OCI-LY1 (cell line): ENCODE results near the gene AGPAT3.

Experiments
- H2AFZ ChIP-seq: fragments of 200-600 bp; sonication (generic), shearing (Covaris generic); 2 replicates; pipeline ENCODE4 v1.6.0; 2014; ENCODE audit warnings: antibody characterized with exemption, mild to moderate bottlenecking, low read length
- H3F3A ChIP-seq: fragments of 200-600 bp; sonication (generic), shearing (Covaris generic); 2 replicates; pipeline ENCODE4 v1.6.0; 2014; ENCODE audit warnings: mild to moderate bottlenecking, antibody characterized with exemption, low read length, moderate library complexity; ENCODE audit not compliant: insufficient read depth
- H3K27ac ChIP-seq: fragments of 200-600 bp; sonication (generic); 2 replicates; pipeline ENCODE4 v1.5.1; 2014; ENCODE audit warnings: low read length, mixed run types, mild to moderate bottlenecking, low read depth; ENCODE audit not compliant: poor library complexity, severe bottlenecking
- H3K27me3 ChIP-seq: fragments of 200-600 bp; sonication (generic); 2 replicates; pipeline ENCODE4 v1.6.0; 2014; ENCODE audit warnings: antibody characterized with exemption, mild to moderate bottlenecking, low read length, moderate library complexity; ENCODE audit not compliant: insufficient read depth
- H3K36me3 ChIP-seq: fragments of 200-600 bp; sonication (generic); 2 replicates; pipeline ENCODE4 v1.6.1; 2014; ENCODE audit warnings: mild to moderate bottlenecking, antibody characterized with exemption, low read length, moderate library complexity, mixed read lengths; ENCODE audit not compliant: insufficient read depth
- H3K4me1 ChIP-seq: fragments of 200-600 bp; sonication (generic); 2 replicates; pipeline ENCODE4 v1.5.1; 2014; ENCODE audit warnings: mild to moderate bottlenecking, low read length, moderate library complexity; ENCODE audit not compliant: insufficient read depth, severe bottlenecking
- H3K4me2 ChIP-seq: fragments of 200-600 bp; sonication (generic), shearing (Covaris generic); 2 replicates; pipeline ENCODE4 v1.6.1; 2014; ENCODE audit warnings: low read length
- H3K4me3 ChIP-seq: fragments of 200-600 bp; sonication (generic); 2 replicates; pipeline ENCODE4 v1.5.1; 2014; ENCODE audit warnings: low read length, low read depth, mild to moderate bottlenecking, mixed read lengths; ENCODE audit not compliant: poor library complexity, severe bottlenecking
- H3K79me2 ChIP-seq: fragments of 200-600 bp; shearing (Covaris generic); 2 replicates; pipeline ENCODE4 v1.6.1; 2016; ENCODE audit warnings: mixed run types, low read length, mixed read lengths; ENCODE audit not compliant: insufficient read depth
- H3K9ac ChIP-seq: fragments of 200-600 bp; sonication (generic), shearing (Covaris generic); 2 replicates; pipeline ENCODE4 v1.6.1; 2014; ENCODE audit warnings: mild to moderate bottlenecking, low read length, mixed read lengths
- H3K9me2 ChIP-seq: fragments of 200-600 bp; sonication (generic), shearing (Covaris generic); 2 replicates; pipeline ENCODE4 v1.6.1; 2014; ENCODE audit warnings: low read depth, mild to moderate bottlenecking, low read length, mixed read lengths
- H3K9me3 ChIP-seq: fragments of 200-600 bp; shearing (Covaris generic); 2 replicates; pipeline ENCODE4 v1.6.1; 2014; ENCODE audit warnings: low read length, mixed read lengths
- H4K20me1 ChIP-seq: fragments of 200-600 bp; sonication (generic), shearing (Covaris generic); 2 replicates; pipeline ENCODE4 v1.6.0; 2016; ENCODE audit warnings: mild to moderate bottlenecking, low read length; ENCODE audit not compliant: insufficient read depth
- CTCF ChIP-seq: fragments of 200-600 bp; sonication (generic), shearing (Covaris generic); IDR thresholded peaks from 2 replicates; pipeline ENCODE4 v1.5.1; 2017; ENCODE audit warnings: mild to moderate bottlenecking, antibody characterized with exemption, low read length, moderate library complexity, mixed read lengths
- EZH2 ChIP-seq: fragments of 200-600 bp; sonication (generic), shearing (Covaris generic); IDR thresholded peaks from 2 replicates; pipeline ENCODE4 v1.8.0; 2017; ENCODE audit warnings: borderline replicate concordance, mixed run types, mild to moderate bottlenecking, antibody characterized with exemption, low read length, moderate library complexity, mixed read lengths

The AGPAT3 gene

DNA sequence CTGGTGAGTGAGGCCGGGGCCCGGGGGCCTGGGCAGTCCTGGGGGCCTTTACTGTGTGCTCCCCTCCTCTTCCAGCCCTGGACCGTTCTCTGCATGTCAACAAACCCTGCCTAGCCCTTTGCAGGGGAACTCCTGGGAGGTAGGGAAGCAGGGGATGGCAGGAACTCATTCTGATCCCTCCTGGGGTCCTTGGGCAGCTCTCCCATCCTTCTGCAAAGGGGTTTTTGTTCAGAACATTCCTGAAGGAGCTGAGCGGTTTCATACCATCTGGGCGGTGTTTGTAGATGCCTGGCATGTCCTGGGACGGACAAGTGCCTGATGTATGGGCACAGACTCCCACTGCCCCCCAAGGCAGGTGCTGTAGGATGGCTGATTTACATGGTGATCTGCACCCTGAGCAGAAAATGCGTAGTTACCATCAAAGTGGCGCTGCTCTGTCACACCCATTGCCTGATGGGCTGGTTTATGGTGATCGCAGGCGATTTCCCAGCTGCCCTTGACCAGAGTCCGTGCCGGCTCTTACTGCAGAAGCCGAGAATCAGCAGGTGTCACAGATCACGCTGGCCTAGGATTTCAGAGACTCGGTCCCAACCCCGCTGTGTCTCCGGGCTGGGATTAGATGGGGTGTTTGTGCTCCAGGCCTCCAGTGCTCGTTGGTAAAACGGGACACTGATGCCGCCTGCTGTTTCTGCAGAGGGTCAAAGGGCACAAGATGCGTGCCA, 75.5 kb downstream of the AGPAT3 start:
- Histone ChIP-seq H4K20me1 (no peaks in the 10 kb centered on the region), H3K4me1 (peaks cover 17% of the 10 kb centered on the region), H2AFZ (no peak overlapping the region), H3K27ac (no peak overlapping the region), H3K9ac (no peak overlapping the region), H3K36me3 (no peaks in the 10 kb centered on the region), H3K4me3 (no peak overlapping the region), H3K9me2 (no peaks in the 10 kb centered on the region), H3K27me3 (no peaks in the 10 kb centered on the region), H3K79me2 (no peaks in the 10 kb centered on the region), H3K9me3 (no peaks in the 10 kb centered on the region), H3K4me2 (no peak overlapping the region), H3F3A (no peaks in the 10 kb centered on the region)
- TF ChIP-seq EZH2 (no peak), CTCF (no peak)

GRCh38 chr21:43942201-43942600, 77.2 kb downstream of the AGPAT3 start:
- Histone ChIP-seq H2AFZ (no peak overlapping the region), H3K4me2 (no peak overlapping the region), H3K9me3 (no peaks in the 10 kb centered on the region), H3K9ac (no peak overlapping the region), H3K79me2 (no peaks in the 10 kb centered on the region), H3K4me1 (peaks cover 17% of the 10 kb centered on the region), H3K36me3 (peaks cover 6% of the 10 kb centered on the region; the same call in 1 of the 2 replicates), H3K9me2 (no peaks in the 10 kb centered on the region), H3F3A (no peaks in the 10 kb centered on the region), H3K4me3 (no peak overlapping the region), H4K20me1 (no peaks in the 10 kb centered on the region), H3K27ac (no peak overlapping the region), H3K27me3 (no peaks in the 10 kb centered on the region)
- TF ChIP-seq EZH2 = no peak
- TF ChIP-seq CTCF = no peak

DNA sequence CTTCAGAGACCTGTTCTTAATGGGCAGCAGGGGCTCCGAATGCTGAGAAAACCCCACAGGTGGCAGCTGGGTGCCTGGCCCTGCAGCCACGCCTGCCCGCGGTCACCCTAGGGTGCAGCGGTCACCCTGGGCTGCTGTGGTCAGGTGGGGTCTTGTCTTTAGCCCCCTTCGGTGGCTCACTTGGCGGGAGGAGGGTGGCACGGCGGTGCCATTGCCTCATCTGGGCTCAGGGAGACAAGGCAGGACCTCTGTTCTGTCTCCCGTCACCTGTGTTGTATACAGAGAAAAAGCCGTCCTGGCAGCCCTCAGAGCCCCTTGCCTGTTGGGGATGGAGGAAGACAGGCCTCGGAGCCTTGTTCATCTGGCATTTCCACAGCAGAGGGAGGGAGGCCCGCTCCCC, 77.6 kb downstream of the AGPAT3 start:
- TF ChIP-seq EZH2 (no peak), CTCF (no peak)
- Histone ChIP-seq H3F3A (no peaks in the 10 kb centered on the region), H3K27me3 (no peaks in the 10 kb centered on the region), H2AFZ (no peak overlapping the region), H3K9me3 (no peaks in the 10 kb centered on the region), H3K36me3 (peaks cover 9% of the 10 kb centered on the region; the same call in 1 of the 2 replicates), H3K27ac (no peak overlapping the region), H3K79me2 (no peaks in the 10 kb centered on the region), H3K4me1 (peaks cover 14% of the 10 kb centered on the region), H3K9me2 (no peaks in the 10 kb centered on the region), H4K20me1 (no peaks in the 10 kb centered on the region), H3K4me2 (no peak overlapping the region), H3K4me3 (no peak overlapping the region), H3K9ac (no peak overlapping the region)
